Keratinocyte (primary cell): ENCODE data around the gene SAMD8.
"Not testable (repeated sequence)": the region's sequence is repeated elsewhere in the genome, so short reads cannot be mapped to it uniquely, and the experiment has no call there.

Experiments
- EZH2 ChIP-seq: IDR thresholded peaks from one replicate; pipeline ENCODE4 v1.6.1; 2012; ENCODE audit warnings: inconsistent platforms, mild to moderate bottlenecking, low read length, moderate library complexity
- TF ChIP-seq, protein P1 (sequence below), 3 experiments: IDR thresholded peaks in 1 of 3; conservative IDR thresholded peaks in 1 of 3; optimal IDR thresholded peaks in 1 of 3; 2 replicates in 2 of 3; 3 replicates in 1 of 3; pipeline versions ENCODE3 to v1.5.1; 2011; ENCODE audit warnings: low read length in 3 of 3, mild to moderate bottlenecking in 3 of 3, moderate library complexity in 2 of 3, control low read depth in 1 of 3, inconsistent platforms in 1 of 3; ENCODE audit not compliant: insufficient read depth in 2 of 3; ENCODE audit errors: extremely low read depth in 1 of 3

GRCh38 chr10:75203046-75203620, 91.7 kb downstream of the SAMD8 start:
- TF ChIP-seq, protein P1, sequence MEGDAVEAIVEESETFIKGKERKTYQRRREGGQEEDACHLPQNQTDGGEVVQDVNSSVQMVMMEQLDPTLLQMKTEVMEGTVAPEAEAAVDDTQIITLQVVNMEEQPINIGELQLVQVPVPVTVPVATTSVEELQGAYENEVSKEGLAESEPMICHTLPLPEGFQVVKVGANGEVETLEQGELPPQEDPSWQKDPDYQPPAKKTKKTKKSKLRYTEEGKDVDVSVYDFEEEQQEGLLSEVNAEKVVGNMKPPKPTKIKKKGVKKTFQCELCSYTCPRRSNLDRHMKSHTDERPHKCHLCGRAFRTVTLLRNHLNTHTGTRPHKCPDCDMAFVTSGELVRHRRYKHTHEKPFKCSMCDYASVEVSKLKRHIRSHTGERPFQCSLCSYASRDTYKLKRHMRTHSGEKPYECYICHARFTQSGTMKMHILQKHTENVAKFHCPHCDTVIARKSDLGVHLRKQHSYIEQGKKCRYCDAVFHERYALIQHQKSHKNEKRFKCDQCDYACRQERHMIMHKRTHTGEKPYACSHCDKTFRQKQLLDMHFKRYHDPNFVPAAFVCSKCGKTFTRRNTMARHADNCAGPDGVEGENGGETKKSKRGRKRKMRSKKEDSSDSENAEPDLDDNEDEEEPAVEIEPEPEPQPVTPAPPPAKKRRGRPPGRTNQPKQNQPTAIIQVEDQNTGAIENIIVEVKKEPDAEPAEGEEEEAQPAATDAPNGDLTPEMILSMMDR (optimal IDR thresholded peaks at IDR 0.05 in 1 of 3, IDR thresholded peaks at IDR 0.05 in 1 of 3, conservative IDR thresholded peaks at IDR 0.05 in 1 of 3; ENCODE audit: extremely low read depth in 1 of 3, insufficient read depth in 2 of 3, low read length in 3 of 3) = not testable (repeated sequence)
- TF ChIP-seq EZH2 = not testable (repeated sequence)
